Stimulated activated CD8-positive, alpha-beta memory T cell treated with anti-CD3 and anti-CD28 coated beads, Interleukin-7, amount 100 ng/mL, for 48 hours (primary cell): ENCODE data around the gene DOCK8.
"Not testable (repeated sequence)": the region's sequence is repeated elsewhere in the genome, so short reads cannot be mapped to it uniquely, and the experiment has no call there.

ENCODE experiments used
- DNase-seq, 2 donors: peaks; one replicate each; pipeline ENCODE4 v3.0.0-alpha.2; 2020; ENCODE audit warnings: low read depth in 1 of 2; ENCODE audit errors: extremely low read depth in 1 of 2

The DOCK8 gene

DNA sequence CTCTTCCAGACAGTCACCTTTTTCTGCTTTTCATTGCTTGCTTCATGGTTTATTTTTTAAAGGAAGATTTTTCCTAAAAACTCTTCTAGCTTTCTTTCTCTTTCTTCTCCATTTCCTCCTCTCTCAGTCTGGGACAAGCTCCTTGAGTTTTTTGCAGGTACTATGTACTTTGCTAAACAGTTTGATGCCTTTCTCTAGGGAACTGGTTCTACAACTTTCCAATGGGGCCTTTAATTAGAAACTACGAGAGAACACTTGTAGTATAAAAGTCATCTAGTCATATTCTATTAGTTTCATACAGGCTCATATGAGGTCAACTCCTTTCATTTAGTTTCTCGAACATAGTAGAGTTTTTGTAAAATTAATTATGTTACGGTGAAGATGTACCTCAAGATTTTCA is 189.6 kb downstream of the DOCK8 start:
- no peak for DNase-seq

DNA sequence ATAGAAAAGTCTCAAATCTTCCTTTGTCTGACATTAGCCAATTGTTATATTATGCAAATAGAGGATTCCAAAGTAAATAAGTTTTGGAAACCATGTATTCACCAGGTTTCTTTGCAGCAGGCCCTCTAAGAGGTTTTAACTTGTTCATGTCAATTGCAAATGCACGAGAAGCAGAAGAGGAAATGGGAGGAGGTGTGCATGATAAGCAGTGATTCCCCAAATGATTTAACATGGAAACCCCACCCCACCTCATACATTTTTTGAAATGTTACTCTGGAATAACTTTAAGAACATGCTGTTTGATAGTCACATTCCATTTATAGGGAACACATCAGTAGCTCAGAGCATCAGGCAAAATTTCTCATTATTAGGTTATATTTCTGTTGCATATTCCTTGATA is 190.7 kb downstream of the DOCK8 start:
- no peak for DNase-seq

DNA sequence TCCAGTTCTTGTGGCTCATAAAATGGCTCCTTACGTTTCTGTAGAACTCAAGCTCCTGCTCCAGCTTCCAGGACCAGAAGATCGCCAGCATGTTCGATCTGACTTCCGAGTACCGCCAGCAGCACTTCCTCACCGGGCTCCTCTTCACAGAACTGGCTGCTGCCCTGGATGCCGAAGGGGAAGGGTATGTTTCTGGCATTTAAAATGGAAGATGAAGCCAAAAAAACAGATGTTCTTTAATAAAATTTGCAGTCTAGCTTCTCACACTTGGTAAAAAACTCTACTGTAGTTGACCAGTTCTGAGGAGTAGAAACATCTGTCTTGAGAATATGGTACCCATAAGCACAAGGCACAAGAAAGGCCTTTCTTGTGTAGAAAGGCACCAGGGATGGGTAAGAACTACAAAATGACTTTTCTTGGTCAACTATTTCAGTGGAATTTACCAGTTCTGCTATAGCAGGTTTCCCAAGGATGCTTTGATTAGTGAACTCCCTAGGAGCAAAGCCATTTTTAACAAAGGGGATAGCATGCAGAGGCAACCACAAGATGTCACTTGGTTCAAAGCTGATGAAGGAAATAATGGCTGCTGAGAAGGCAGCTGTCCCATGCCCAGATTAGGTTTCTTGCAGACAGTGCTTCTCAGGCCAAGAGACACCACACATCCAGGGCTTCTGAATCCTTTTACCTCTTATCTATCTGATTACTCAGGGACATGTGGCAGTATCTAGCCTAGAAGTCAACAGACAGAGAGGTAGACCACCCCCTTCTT is 192.4 kb downstream of the DOCK8 start:
- no peak for DNase-seq

DNA sequence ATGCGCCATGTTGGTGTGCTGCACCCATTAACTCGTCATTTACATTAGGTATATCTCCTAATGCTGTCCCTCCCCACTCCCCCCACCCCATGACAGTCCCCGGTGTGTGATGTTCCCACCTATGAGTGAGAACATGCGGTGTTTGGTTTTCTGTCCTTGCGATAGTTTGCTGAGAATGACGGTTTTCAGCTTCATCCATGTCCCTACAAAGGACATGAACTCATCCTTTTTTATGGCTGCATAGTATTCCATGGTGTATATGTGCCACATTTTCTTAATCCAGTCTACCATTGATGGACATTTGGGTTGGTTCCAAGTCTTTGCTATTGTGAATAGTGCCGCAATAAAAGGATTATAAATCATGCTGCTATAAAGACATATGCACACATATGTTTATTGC is 195.0 kb downstream of the DOCK8 start:
- not testable (repeated sequence) for DNase-seq

DNA sequence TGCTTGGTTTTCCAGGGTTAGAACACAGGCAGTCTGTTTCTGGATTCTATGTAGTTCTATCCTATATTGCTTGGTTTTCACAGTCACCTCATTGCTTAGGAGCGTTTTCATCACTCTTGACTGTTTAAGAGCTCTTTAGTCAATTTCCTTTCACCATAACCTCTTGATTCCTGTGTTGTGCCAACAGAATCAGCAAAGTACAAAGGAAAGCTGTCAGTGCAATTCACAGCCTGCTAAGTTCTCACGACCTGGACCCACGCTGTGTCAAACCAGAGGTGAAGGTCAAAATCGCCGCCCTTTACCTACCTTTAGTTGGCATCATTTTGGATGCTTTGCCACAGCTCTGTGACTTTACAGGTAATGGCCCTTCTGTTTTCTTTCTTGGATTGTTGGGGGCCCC is 199.9 kb downstream of the DOCK8 start:
- no peak for DNase-seq

DNA sequence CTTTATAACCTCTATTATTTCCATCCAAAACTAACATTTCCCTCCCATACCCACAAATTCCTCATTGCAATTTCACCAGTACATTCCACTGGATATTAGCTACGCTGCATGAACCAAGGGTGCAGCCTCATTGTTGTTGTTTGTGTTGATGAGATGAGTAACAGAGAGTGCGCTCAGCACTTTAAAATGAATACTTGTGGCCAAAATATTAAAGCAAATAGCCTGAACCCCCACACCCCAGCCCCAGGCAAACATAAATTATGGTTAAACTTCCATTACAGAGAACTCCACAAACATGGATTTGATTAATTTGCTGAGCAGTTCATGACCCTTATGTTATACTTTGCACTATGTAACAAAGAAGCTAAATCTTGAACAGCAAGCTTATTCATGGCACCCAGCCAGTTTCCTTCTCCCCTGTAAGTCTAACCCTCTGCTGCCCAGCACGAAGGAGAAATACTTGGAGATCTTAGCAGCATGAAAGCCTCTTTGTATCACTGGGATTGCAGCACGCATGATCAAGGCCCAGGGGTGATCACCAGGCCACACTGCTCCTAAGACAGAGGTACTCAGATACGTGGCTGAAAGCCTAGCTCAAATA is 205.0 kb downstream of the DOCK8 start:
- no peak for DNase-seq

DNA sequence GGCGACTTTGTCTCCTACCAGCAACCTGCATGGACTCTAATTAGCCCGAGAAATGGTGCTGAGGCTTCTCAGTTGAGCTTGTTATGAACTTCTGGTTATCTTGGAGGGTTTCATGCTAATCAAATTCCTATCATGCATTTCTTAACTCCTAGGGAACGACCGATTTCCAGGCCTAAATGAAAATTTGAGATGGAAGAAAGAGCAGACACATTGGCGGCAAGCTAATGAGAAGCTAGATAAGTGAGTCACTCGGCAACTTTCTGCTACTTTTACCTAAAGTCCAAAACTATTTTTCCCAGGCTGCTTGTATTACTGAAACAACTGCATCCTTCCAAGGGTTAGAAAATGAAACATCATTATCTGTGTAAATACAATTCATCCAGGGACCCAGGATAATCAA is 207.2 kb downstream of the DOCK8 start:
- DNase-seq = no peak

DNA sequence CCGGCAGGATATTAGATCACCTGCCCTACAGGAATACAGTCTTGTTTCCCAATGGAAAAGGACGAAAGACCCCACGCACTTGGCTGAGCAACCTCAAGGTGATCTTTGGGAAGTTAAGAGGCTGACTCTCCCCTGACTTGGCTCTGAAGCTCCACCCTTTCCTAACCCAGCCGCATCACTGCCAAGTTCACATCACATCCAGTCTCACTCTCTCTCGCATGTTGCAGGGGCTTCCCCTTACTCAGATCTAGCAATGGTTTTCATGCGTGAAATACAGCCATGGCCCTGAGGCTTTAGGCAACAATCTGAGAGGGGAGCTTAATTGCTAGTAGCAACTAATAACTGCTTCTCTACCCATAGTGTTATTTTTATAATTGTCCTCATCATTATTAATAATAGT is 211.6 kb downstream of the DOCK8 start:
- DNase-seq = no peak

DNA sequence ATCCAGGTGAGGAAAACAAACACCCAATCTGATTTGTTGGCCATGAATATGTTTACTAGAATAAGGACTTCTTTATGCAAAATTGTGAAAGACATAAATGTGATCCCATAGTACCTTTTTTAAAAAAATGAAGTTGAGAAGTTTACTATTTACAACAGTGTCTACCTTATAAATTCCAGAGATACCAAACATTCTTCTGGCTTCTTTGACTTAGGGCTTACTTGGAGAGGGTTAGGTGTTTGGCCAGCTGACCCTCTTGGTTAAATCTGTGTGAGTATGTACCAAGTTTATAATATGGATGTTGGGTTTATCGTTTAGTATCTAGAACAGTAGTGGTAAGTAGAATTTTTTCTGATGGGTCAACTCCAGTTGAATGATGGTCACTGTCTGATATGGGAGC is 212.3 kb downstream of the DOCK8 start:
- no peak for DNase-seq

DNA sequence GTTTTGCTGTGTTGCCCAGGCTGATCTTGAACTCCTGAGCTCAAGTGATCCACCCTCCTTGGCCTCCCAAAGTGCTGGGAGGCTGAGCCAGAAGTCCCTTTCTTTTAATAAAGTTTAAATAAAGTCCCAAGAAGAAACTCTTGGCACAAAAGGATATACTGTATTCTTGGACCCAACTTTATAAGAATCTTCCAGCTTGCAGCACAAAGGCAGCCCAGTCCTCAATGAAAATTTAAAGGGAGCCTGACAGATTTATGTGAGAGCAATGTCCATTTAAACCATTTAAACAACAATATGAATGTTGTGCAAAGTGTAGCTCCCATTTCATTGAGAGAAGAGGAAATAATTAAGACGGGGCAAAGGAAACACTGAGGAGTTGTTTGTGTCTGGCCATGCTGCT is 217.0 kb downstream of the DOCK8 start:
- DNase-seq = no peak

DNA sequence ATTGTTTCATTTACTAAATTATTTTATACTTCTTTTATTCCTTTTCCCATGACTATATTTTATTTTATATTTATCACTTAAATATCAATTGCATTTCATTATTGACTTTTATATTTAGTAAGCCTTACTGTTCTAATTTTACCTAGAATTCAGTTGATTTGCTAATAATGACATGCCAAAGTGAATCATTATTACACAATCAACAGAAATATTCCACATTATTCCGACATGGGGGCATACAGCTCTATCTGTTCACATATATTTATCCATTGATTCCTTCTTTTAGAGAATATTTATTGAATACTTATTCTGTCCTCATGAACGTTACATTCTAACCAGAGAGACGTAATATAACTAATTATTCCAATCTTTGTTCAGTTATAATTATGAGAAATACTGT is 221.8 kb downstream of the DOCK8 start:
- no peak for DNase-seq

DNA sequence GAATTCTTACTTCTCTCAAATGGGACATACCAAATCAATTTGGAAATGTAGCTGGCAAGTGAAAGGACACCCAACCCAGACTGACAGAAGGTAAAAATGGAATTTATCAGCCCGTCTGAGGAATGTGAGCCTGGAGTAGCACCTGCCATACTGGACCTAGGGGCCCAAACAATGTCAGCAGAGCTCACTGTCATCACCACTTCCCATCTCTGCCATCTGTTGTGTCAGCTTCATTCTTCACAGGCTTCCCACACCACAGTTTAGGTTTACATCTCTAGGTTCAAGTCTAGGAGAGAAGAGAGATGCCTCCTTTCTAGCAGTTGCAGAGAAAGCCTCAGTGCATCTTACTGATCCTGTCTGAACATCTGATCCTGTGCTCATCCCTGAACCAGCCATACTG is 222.4 kb downstream of the DOCK8 start:
- no peak for DNase-seq

DNA sequence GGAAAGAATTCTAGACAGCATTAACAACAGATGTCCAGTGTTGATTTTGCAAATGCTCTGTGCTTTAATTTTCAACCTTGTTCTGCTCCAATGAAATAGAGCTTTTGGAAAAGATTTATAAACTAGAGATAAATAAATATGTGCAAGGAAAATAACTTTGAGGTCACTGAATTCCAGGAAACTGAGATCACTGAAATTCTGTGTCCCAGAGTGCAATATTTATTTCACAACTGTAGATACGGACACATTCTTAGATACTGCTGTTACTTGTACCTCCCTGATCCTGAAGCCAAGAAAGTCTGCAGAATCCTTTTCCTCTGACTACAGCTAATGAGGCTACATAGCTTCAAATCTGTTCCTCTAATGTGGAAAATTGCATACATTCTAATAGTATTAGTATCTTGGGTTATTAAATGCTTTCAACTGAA is 222.9 kb downstream of the DOCK8 start:
- DNase-seq = no peak

DNA sequence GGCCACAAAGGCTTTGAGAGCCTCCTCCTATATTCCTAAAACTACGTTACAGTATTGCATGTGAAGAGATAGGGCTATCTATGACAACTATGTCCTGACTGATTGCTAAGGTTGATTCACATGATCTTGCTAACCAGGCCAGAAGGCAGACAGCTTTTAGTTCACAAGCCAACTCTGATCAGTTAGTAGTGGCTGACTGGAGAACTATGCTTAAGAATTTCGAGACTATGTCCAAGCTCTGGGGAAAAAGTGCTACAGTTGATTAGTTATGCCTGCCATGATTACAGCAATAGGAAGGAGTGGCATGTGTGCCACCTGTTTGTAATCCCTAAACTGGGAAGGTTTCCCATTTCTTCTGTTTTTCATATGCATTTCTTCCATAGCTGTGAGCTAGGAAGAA is 223.4 kb downstream of the DOCK8 start:
- DNase-seq = no peak

DNA sequence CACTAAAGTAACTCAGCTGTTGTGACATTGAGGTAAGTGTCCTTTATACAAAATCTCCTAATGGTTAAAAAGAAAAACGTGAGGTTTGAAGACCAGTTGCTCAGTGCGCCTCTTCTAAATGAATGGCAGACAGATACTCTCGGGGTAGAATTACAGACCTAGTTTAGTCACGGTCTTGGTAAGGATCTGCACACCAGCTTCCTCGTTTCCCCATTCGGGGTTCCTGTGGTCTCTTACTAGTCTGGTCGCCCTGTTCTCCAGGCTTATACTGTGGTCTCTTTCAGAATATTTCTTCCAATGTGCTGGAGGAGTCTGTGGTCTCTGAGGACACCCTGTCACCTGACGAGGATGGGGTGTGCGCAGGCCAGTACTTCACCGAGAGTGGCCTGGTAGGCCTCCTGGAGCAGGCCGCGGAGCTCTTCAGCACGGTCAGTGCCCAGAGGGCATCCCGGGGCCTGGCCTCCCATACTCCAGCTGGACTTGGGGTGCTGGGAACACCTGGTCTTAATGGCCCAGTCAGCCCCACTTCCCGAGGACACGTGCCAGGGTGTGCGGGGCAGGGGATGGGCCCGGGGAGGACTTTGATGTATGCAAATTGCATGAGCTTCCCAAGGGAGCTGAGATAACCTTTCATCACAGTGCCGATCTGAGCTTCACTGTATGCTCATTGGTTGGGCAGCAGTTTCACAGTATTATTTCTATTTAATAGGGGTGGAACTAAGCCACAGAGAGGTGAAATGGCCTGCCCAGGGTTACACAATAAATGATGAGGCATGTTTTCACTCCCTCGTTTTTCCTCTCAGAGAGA is 224.5 kb downstream of the DOCK8 start:
- no peak for DNase-seq

DNA sequence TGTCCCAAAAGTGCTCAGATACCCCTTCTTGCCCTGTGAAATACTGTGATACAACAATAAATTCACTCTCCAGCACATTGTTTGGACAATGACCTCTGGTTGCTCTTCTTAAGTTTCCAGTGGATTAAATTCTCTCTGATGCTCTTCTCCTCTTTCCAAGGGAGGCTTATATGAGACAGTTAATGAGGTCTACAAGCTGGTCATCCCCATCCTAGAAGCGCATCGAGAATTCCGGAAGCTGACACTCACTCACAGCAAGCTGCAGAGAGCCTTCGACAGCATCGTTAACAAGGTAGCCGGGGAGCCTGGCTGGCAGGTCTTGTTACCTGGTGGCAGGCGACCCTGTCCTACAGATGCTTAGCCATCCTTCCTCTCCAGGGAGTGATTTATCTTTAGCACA is 226.5 kb downstream of the DOCK8 start:
- no peak for DNase-seq

DNA sequence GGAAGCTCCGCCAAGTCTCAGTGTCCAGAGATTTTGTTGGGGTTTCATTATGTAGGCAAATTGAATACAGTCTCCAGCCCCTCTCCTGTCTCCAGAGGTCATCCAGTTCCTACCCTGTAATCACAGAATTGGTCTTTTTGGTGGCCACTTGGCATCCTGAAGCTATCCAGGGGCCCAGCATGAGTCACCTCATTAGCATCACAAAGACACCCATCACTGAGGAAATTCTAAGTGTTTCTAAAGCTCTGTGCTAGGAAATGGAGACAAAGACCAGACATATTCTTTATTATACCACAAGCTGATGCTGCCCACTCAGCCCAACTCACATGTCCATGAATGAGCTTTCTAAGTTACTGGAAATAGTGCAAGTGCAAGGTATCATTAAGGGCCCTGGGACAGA is 229.9 kb downstream of the DOCK8 start:
- DNase-seq = no peak

DNA sequence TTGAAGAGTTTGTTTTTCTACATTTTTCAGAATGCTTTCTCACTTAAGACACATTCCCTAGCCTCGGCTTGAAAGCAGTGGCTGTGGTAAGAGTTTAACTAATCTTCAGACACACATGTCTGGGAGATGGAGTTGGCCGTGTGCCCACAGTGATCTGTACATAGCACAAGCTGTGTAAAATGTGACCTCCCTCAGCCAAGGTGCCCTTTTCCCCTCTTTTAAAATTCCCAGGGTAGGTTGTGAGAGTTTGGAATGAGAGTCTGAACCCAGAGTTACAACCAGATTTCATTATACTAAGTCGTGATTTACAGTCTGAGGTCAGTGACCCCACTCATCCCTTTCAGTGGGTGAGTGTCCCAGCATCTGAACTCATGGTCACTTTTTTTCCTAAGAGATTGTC is 230.4 kb downstream of the DOCK8 start:
- DNase-seq = no peak

DNA sequence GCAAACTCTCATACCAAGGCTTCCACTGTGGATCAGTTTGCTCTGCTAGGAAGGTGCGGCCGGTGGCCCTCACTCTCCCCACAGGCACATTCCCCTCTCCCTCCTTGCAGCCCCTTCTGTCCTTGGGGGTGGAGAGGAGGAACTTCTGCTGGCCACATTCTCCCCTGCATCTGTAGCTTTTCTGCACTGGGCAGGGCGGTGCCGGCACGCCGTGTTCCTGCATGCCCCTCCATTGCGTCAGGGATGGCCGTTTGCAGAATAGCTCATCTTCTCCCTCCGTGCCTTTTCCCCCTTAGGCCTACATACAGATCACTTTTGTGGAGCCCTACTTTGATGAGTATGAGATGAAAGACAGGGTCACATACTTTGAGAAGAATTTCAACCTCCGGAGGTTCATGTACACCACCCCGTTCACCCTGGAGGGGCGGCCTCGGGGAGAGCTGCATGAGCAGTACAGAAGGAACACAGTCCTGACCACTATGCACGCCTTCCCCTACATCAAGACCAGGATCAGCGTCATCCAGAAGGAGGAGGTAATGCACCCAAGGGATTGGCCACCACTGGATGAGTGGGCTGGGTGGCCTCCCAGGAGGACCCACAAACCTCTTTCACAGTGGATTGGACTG is 231.5 kb downstream of the DOCK8 start:
- DNase-seq = no peak

DNA sequence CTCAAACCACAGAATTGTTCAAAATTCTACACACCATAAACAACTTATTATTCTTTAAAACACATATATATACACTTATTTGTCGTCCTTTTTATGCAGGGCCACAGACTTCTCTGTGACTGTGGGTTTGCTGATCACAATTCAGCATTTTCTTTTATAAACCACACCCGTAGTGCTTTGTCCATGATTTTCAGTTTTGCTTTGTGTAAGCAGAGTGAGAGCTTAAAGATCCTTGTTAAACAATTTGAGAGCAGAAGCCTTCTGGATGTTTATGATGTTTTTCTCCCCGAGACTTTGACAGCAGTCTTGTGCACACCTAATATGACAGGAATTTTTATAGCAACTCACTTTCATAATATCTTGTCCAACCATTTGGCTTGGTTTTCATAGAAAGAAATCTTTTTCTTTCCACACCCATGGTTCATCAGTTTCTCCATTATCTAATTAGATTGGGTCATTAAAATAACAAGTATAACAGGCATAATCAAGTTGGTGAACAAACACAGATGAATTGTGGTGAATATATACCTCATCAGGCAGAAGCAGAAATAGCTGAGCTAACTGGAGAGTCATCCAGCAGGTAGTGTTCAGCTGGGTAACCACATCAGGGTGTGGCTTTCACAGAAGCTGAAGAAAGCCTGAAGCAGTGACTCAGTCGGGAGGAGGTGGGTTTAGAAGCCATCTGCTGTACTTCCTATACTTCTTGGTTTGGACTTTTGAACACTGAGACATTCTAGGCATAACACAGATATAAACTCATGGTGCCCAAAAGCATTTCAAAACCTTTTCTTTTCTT is 232.8 kb downstream of the DOCK8 start:
- peak; percentile 20 to 62 for DNase-seq

DNA sequence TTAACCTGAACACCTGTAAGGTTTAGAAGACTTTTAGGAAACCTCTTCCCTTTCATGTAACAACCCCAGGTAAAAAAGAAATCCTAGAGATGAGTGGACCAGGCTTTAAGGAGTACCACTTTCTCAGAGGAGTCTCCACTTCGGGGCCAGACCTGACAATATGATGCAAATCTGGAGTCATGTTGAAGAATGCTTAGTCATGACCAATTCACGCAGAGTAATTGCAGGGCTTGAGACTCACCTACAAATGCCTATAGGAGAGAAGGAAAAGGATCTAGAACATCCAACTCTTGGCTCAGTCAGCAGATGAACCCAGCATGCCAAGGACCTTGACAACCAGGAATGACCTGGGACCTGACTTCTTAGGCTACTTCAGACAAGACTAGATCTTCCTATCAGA is 235.4 kb downstream of the DOCK8 start:
- no peak for DNase-seq
